HFFc6 (cell line): ENCODE results near the gene ADPRM. TPM values are rescaled to one million over a fixed set of nuclear protein-coding genes. Genes with fewer than 3 reads are reported as not detected.

ENCODE experiments used
- DNase-seq: peaks from one replicate; pipeline ENCODE4 v3.0.0-alpha.2; 2018
- H3K27ac Mint-ChIP-seq: 2 replicates; pipeline ENCODE4 v1.8.0; 2020; ENCODE audit warnings: mild to moderate bottlenecking, mixed read lengths
- H3K27me3 Mint-ChIP-seq: 2 replicates; pipeline ENCODE4 v1.8.0; 2021; ENCODE audit warnings: mild to moderate bottlenecking, moderate library complexity, mixed read lengths; ENCODE audit not compliant: insufficient read depth
- H3K36me3 Mint-ChIP-seq: 2 replicates; pipeline ENCODE4 v1.8.0; 2021; ENCODE audit warnings: low read depth, mixed read lengths
- H3K4me1 Mint-ChIP-seq: 2 replicates; pipeline ENCODE4 v1.8.0; 2020; ENCODE audit warnings: low read depth, mixed read lengths
- H3K4me3 Mint-ChIP-seq: 2 replicates; pipeline ENCODE4 v1.8.0; 2020; ENCODE audit warnings: mild to moderate bottlenecking, moderate library complexity, mixed read lengths
- H3K9me3 Mint-ChIP-seq: 2 replicates; pipeline ENCODE4 v1.8.0; 2020; ENCODE audit warnings: mild to moderate bottlenecking, mixed read lengths
- CTCF ChIP-seq: fragments of 200-600 bp; sonication (generic); IDR thresholded peaks from 2 replicates; pipeline ENCODE4 v1.5.0; 2021; ENCODE audit warnings: antibody characterized with exemption, mild to moderate bottlenecking
- total RNA-seq, 6 experiments: library from RNA; stranded (reverse); fragmentation: NEBNext Ultra II Directional; extraction: Animal tissue kit (Norgen Biotek cat#: 25700); gene quantifications; 2 replicates in 1 of 6; 3 replicates in 5 of 6; pipeline ENCODE4 v1.2.3, GENCODE V29; 2021

The ADPRM gene
- total RNA-seq, 6 experiments from 2014 or later, result 5.9 to 10.9 (median 7.1) TPM

- Mint-ChIP-seq H3K27ac (no peak overlapping the region), H3K27me3 (peaks cover 1% of the 10 kb centered on the region), H3K9me3 (no peaks in the 10 kb centered on the region), H3K4me3 (no peak overlapping the region), H3K4me1 (peaks cover 12% of the 10 kb centered on the region), H3K36me3 (no peaks in the 10 kb centered on the region)
- no peak for DNase-seq
- TF ChIP-seq CTCF, result no peak
These were observed 27.3 kb downstream of the ADPRM start for GRCh38 chr17:10724546-10725195.

- Mint-ChIP-seq H3K27me3 (no peaks in the 10 kb centered on the region; the same call in 1 of the 2 replicates), H3K9me3 (no peaks in the 10 kb centered on the region), H3K4me3 (no peak overlapping the region), H3K27ac (no peak overlapping the region), H3K4me1 (peaks cover 16% of the 10 kb centered on the region), H3K36me3 (no peaks in the 10 kb centered on the region)
- no peak for DNase-seq
- TF ChIP-seq CTCF, result no peak
These were observed 27.9 kb downstream of the ADPRM start for GRCh38 chr17:10725262-10725661.

- Mint-ChIP-seq H3K4me1 (peaks cover 25% of the 10 kb centered on the region), H3K27ac (no peak overlapping the region), H3K27me3 (no peaks in the 10 kb centered on the region; the same call in 1 of the 2 replicates), H3K4me3 (no peak overlapping the region), H3K9me3 (no peaks in the 10 kb centered on the region), H3K36me3 (no peaks in the 10 kb centered on the region)
- no peak for DNase-seq
- TF ChIP-seq CTCF, result no peak
These were observed 28.8 kb downstream of the ADPRM start for GRCh38 chr17:10726196-10726595.

- no peaks in the 10 kb centered on the region for H3K9me3 Mint-ChIP-seq
- H3K27ac Mint-ChIP-seq, result no peak overlapping the region
- no peak for TF ChIP-seq CTCF
- H3K4me3 Mint-ChIP-seq, result no peak overlapping the region
- peak; percentile 22 for DNase-seq
- H3K36me3 Mint-ChIP-seq, result no peaks in the 10 kb centered on the region
- peaks cover 29% of the 10 kb centered on the region for H3K4me1 Mint-ChIP-seq
- no peaks in the 10 kb centered on the region; the same call in 1 of the 2 replicates for H3K27me3 Mint-ChIP-seq
These were observed 29.8 kb downstream of the ADPRM start for GRCh38 chr17:10727192-10727591.

- Mint-ChIP-seq H3K27me3 (peaks cover 4% of the 10 kb centered on the region; the same call in 1 of the 2 replicates), H3K36me3 (no peaks in the 10 kb centered on the region), H3K4me1 (peaks cover 29% of the 10 kb centered on the region), H3K4me3 (no peak overlapping the region), H3K27ac (no peak overlapping the region), H3K9me3 (no peaks in the 10 kb centered on the region)
- DNase-seq, result no peak
- no peak for TF ChIP-seq CTCF
These were observed 31.0 kb downstream of the ADPRM start for GRCh38 chr17:10728331-10728892.
